ENCODE results near the gene LRRC8B.

- TF ChIP-seq CTCF (IDR thresholded peaks at IDR 0.05; ENCODE audit: insufficient read depth, low read depth, low read length), result no peak
- TF ChIP-seq EZH2 (IDR thresholded peaks at IDR 0.05; ENCODE audit: insufficient read depth, low read length), result no peak
Measured at GRCh38 chr1:89567797-89568196, 43.2 kb downstream of the LRRC8B start.

Data from astrocyte (in vitro differentiated cells and primary cell).